Gastroesophageal sphincter (tissue), 4 donors: ENCODE data around the gene PIP5KL1. TPM values are rescaled to one million over a fixed set of nuclear protein-coding genes. Genes with fewer than 3 reads are reported as not detected.

Experiments used
- ATAC-seq: fragments of 150-250 bp; one replicate; pipeline ENCODE4 v1.9.1; 2016; ENCODE audit warnings: mild to moderate bottlenecking, moderate library complexity
- H3K27ac ChIP-seq, 4 donors: fragments of 200-600 bp; sonication (generic) in 3 of 4; 1 replicate in 3 of 4; 2 replicates in 1 of 4; pipeline ENCODE4 v1.5.1; 2016 to 2019
- H3K27me3 ChIP-seq: fragments of 200-600 bp; sonication (generic); one replicate; pipeline ENCODE4 v1.5.1; 2019
- H3K36me3 ChIP-seq, 2 donors: fragments of 200-600 bp; sonication (generic); one replicate each; pipeline ENCODE4 v1.5.1; 2019; ENCODE audit warnings: control low read depth in 1 of 2
- H3K4me1 ChIP-seq, 3 donors: fragments of 200-600 bp; sonication (generic); 1 replicate in 2 of 3; 2 replicates in 1 of 3; pipeline ENCODE4 v1.5.1; 2016 to 2019; ENCODE audit warnings: control low read depth in 2 of 3
- H3K4me3 ChIP-seq, 2 donors: fragments of 200-600 bp; sonication (generic); one replicate each; pipeline ENCODE4 v1.5.1; 2019; ENCODE audit warnings: mild to moderate bottlenecking in 1 of 2, moderate library complexity in 1 of 2
- H3K9me3 ChIP-seq, 3 donors: fragments of 200-600 bp; sonication (generic); one replicate each; pipeline ENCODE4 v1.5.1; 2017 to 2019; ENCODE audit warnings: control low read depth in 2 of 3
- CTCF ChIP-seq, 4 experiments: fragments of 200-600 bp in 2 of 4; fragments of 450-650 bp in 2 of 4; sonication (generic) in 1 of 4; IDR thresholded peaks; one replicate each; pipeline ENCODE4 v1.5.1; 2017 to 2019; ENCODE audit warnings: antibody characterized with exemption in 4 of 4, mild to moderate bottlenecking in 2 of 4, moderate library complexity in 2 of 4
- EP300 ChIP-seq: sonication (generic); formaldehyde crosslinking; IDR thresholded peaks from one replicate; pipeline ENCODE4 v1.6.1; 2017; ENCODE audit warnings: antibody characterized with exemption, mild to moderate bottlenecking
- POLR2A ChIP-seq, 2 donors: fragments of 450-650 bp; IDR thresholded peaks; one replicate each; pipeline ENCODE4 v1.6.1; 2017; ENCODE audit warnings: antibody characterized with exemption in 2 of 2, mild to moderate bottlenecking in 2 of 2, moderate library complexity in 1 of 2
- POLR2AphosphoS5 ChIP-seq: sonication (generic); formaldehyde crosslinking; IDR thresholded peaks from one replicate; pipeline ENCODE4 v1.6.1; 2017; ENCODE audit warnings: antibody characterized with exemption
- WGBS, 2 donors: methylation state at CpG; one replicate each; pipeline ENCODE4 v1.1.5; 2018; ENCODE audit warnings: low coverage in 1 of 2; 5-methylcytosine and 5-hydroxymethylcytosine counted together
- total RNA-seq, 4 donors: library from RNA; depleted of rRNA; stranded (reverse); fragments of >200 nt; gene quantifications; one replicate each; pipeline ENCODE4 v1.1.0, GENCODE V29; 2016

PIP5KL1 gene
- total RNA-seq, 4 donors from 2014 or later, result 0.66 to 3.4 (median 3.1) TPM; not detected in 1

- H3K27ac ChIP-seq, result no peak overlapping the region
Measured at GRCh38 chr9:127909839-127910273, 20.7 kb downstream of the PIP5KL1 start.

GRCh38 chr9:127908660-127908926 is 22.0 kb downstream of the PIP5KL1 start:
- no peaks in the 10 kb centered on the region for H3K27me3 ChIP-seq
- WGBS, 2 donors, result 81 to 94% methylated on average over 3 to 7 of the region's 10 CpGs
- no peak for ATAC-seq
- peaks cover 0 to 44% (median 29%) of the 10 kb centered on the region in 3 donors for H3K4me1 ChIP-seq
- no peak overlapping the region for H3K4me3 ChIP-seq
- peaks cover 0 to 55% of the 10 kb centered on the region in 2 donors for H3K36me3 ChIP-seq
- no peaks in the 10 kb centered on the region for H3K9me3 ChIP-seq
- no peak for TF ChIP-seq CTCF (IDR thresholded peaks at IDR 0.05)
- TF ChIP-seq EP300, result no peak
- TF ChIP-seq POLR2AphosphoS5, result no peak
- no peak for TF ChIP-seq POLR2A (IDR thresholded peaks at IDR 0.05)
- H3K27ac ChIP-seq, result no peak overlapping the region

More at GRCh38 chr9:127909839-127910273, 20.7 kb downstream of the PIP5KL1 start:
- no peaks in the 10 kb centered on the region for H3K27me3 ChIP-seq
- peaks cover 0 to 64% of the 10 kb centered on the region in 2 donors for H3K36me3 ChIP-seq
- peaks cover 0 to 36% (median 17%) of the 10 kb centered on the region in 3 donors for H3K4me1 ChIP-seq
- no peak for TF ChIP-seq CTCF (IDR thresholded peaks at IDR 0.05)
- TF ChIP-seq EP300, result no peak
- TF ChIP-seq POLR2A (IDR thresholded peaks at IDR 0.05), result no peak
- TF ChIP-seq POLR2AphosphoS5, result no peak
- H3K4me3 ChIP-seq, result no peak overlapping the region
- no peak for ATAC-seq
- WGBS, 2 donors, result 100% methylated on average over 1 of the region's 17 CpGs; no CpG with 5 or more reads in 1 of the 2 donors
- no peaks in the 10 kb centered on the region for H3K9me3 ChIP-seq

- WGBS, 2 donors, result 64 to 86% methylated on average over 4 to 20 of the region's 35 CpGs
- Histone ChIP-seq H3K9me3 (no peaks in the 10 kb centered on the region), H3K4me3 (no peak overlapping the region), H3K36me3 (peaks cover 0 to 50% of the 10 kb centered on the region in 2 donors), H3K27ac (no peak overlapping the region), H3K27me3 (no peaks in the 10 kb centered on the region), H3K4me1 (peaks cover 0 to 49% (median 35%) of the 10 kb centered on the region in 3 donors)
- TF ChIP-seq POLR2AphosphoS5, result no peak
- no peak for TF ChIP-seq EP300
- ATAC-seq, result no peak
Measured at GRCh38 chr9:127907867-127908659, 22.5 kb downstream of the PIP5KL1 start.

- ATAC-seq, result no peak
- peaks cover 0 to 57% (median 35%) of the 10 kb centered on the region in 3 donors for H3K4me1 ChIP-seq
- H3K4me3 ChIP-seq, result no peak overlapping the region
- TF ChIP-seq EP300 (no peak), CTCF (IDR thresholded peaks at IDR 0.05) (no peak), POLR2AphosphoS5 (no peak), POLR2A (IDR thresholded peaks at IDR 0.05) (no peak)
- H3K36me3 ChIP-seq, result peaks cover 0 to 27% of the 10 kb centered on the region in 2 donors
- no peaks in the 10 kb centered on the region for H3K9me3 ChIP-seq
- 66 to 100% methylated on average over 2 to 7 of the region's 12 CpGs for WGBS, 2 donors
- no peaks in the 10 kb centered on the region for H3K27me3 ChIP-seq
- peak overlapping the region in 3 of 4 donors; percentile 72 to 82 (median 76) for H3K27ac ChIP-seq
Measured at GRCh38 chr9:127905788-127906191, 24.8 kb downstream of the PIP5KL1 start.

GRCh38 chr9:127905004-127905728 is 25.4 kb downstream of the PIP5KL1 start:
- no peak for TF ChIP-seq CTCF (IDR thresholded peaks at IDR 0.05)
- no peak for TF ChIP-seq EP300
- no peak for TF ChIP-seq POLR2A (IDR thresholded peaks at IDR 0.05)
- no peak for TF ChIP-seq POLR2AphosphoS5
- Histone ChIP-seq H3K27ac (peak overlapping the region in 3 of 4 donors; percentile 72 to 82 (median 76)), H3K36me3 (peaks cover 0 to 21% of the 10 kb centered on the region in 2 donors), H3K9me3 (no peaks in the 10 kb centered on the region), H3K4me3 (no peak overlapping the region), H3K27me3 (no peaks in the 10 kb centered on the region), H3K4me1 (peaks cover 0 to 57% (median 39%) of the 10 kb centered on the region in 3 donors)
- no peak for ATAC-seq
- 80% methylated on average over 1 of the region's 5 CpGs; no CpG with 5 or more reads in 1 of the 2 donors for WGBS, 2 donors
